DND-41 (cell line): Measurements from ENCODE around the gene CADM2.
"Not testable (repeated sequence)": the region's sequence is repeated elsewhere in the genome, so short reads cannot be mapped to it uniquely, and the experiment has no call there.

Source experiments
- ATAC-seq: fragments of 200-7000 bp; cut with Tn5 transposase; 3 replicates; pipeline ENCODE4 v1.9.1; 2021; ENCODE audit warnings: low read depth; ENCODE audit not compliant: insufficient read depth
- DNase-seq: peaks from one replicate; pipeline ENCODE4 v3.0.0-alpha.2; 2020
- H2AFZ ChIP-seq: 2 replicates; pipeline ENCODE4 v1.6.0; 2012; ENCODE audit warnings: low read depth, low read length
- H3K27ac ChIP-seq: 2 replicates; pipeline ENCODE4 v1.5.1; 2012; ENCODE audit warnings: low read length, inconsistent platforms
- H3K27me3 ChIP-seq: fragments of 200-600 bp; sonication (generic); 2 replicates; pipeline ENCODE4 v1.6.0; 2012; ENCODE audit warnings: low read length, mild to moderate bottlenecking, inconsistent platforms; ENCODE audit not compliant: insufficient read depth, poor library complexity
- H3K36me3 ChIP-seq: 2 replicates; pipeline ENCODE4 v1.5.1; 2012; ENCODE audit warnings: low read length, inconsistent platforms; ENCODE audit not compliant: insufficient read depth
- H3K4me1 ChIP-seq: 2 replicates; pipeline ENCODE4 v1.5.1; 2012; ENCODE audit warnings: mild to moderate bottlenecking, low read length; ENCODE audit not compliant: insufficient read depth
- H3K4me2 ChIP-seq: 2 replicates; pipeline ENCODE4 v1.6.0; 2012; ENCODE audit warnings: mild to moderate bottlenecking, moderate library complexity, low read length, inconsistent platforms; ENCODE audit not compliant: insufficient read depth
- H3K4me3 ChIP-seq, 2 experiments: fragments of 200-600 bp in 1 of 2; shearing (Covaris generic) in 1 of 2; 2 replicates each; pipeline ENCODE4 v1.5.1; 2012 to 2016; ENCODE audit warnings: inconsistent platforms in 2 of 2, low read length in 2 of 2, mild to moderate bottlenecking in 2 of 2, low read depth in 1 of 2, moderate library complexity in 1 of 2
- H3K79me2 ChIP-seq: 2 replicates; pipeline ENCODE4 v1.6.0; 2012; ENCODE audit warnings: low read length, inconsistent platforms; ENCODE audit not compliant: insufficient read depth
- H3K9ac ChIP-seq: 2 replicates; pipeline ENCODE4 v1.6.0; 2012; ENCODE audit warnings: low read depth, mild to moderate bottlenecking, inconsistent platforms, low read length, moderate library complexity
- H3K9me3 ChIP-seq: 2 replicates; pipeline ENCODE4 v1.5.1; 2012; ENCODE audit warnings: low read length, moderate library complexity, mild to moderate bottlenecking, inconsistent platforms; ENCODE audit not compliant: insufficient read depth, severe bottlenecking
- H4K20me1 ChIP-seq: 2 replicates; pipeline ENCODE4 v1.6.0; 2012; ENCODE audit warnings: low read length; ENCODE audit not compliant: insufficient read depth
- CTCF ChIP-seq: IDR thresholded peaks from 2 replicates; pipeline ENCODE4 v1.5.1; 2012; ENCODE audit warnings: borderline replicate concordance, low read length, moderate library complexity, mild to moderate bottlenecking; ENCODE audit not compliant: poor library complexity, severe bottlenecking; ENCODE audit errors: extremely low read depth
- EZH2 ChIP-seq: IDR thresholded peaks from 3 replicates; pipeline ENCODE4 v1.6.1; 2012; ENCODE audit warnings: borderline replicate concordance, low read depth, mild to moderate bottlenecking, moderate library complexity, low read length, inconsistent platforms; ENCODE audit not compliant: severe bottlenecking

CADM2 gene

DNA sequence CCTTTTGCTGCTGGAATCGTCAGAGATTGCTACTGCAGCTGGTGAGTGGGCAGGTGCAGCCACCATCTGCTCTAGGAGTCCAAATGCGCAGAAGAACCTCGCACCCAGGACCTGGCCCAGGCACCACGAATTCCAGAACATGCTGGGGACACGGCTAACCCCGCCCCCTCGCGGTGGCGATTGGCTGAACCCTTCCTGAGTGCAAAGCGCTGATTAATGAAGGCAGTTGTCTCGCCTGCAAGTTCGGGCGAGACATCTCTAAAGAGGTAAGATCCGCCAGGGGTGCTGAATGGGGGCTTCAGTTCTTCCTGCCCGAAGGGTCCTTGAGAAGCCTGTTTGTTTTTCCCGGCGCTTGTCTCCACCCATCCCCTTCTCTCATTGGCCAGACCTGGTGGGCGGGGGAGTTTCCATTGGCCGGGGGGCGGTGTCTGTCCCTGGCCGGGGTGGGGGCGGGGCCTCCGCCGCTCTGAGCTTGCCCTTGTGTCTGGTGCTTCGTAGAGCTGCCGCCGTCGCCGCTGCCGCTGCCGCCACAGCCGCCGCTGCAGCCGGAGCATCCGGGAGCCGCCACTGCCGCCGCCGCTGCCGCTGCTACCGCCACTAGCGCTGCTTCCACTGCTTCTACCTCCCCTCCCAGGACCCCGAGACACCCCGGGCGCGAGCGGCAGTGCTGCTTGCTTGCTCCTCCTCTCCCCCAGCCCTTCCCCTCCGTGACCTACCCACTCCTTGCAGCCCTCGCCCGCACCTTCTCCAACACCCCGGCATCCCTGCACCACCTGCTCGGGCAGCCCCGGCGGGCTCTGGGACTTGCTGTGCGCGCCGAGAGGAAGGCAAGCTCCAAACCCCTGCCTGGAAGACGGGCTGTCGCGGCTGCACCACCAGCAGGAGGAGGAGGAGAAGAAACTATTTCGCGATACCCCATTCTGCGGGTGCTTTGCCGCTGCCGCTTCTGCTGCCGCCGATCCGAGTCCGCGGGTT, at the start of gene CADM2:
Gene CADM2, plus strand, starts transcription at position 495 of the 975 bp plus-strand sequence.
- peaks cover 2% of the 10 kb centered on the region for H3K9me3 ChIP-seq
- no peaks in the 10 kb centered on the region for H3K36me3 ChIP-seq
- H3K27me3 ChIP-seq = no peaks in the 10 kb centered on the region
- no peak within 1 kb of the TSS for H3K4me2 ChIP-seq
- ATAC-seq = no peak
- DNase-seq = no peak
- H3K4me3 ChIP-seq = no peak within 1 kb of the TSS
- H2AFZ ChIP-seq = no peak within 1 kb of the TSS
- H3K4me1 ChIP-seq = no peaks in the 10 kb centered on the region
- H3K27ac ChIP-seq = no peak within 1 kb of the TSS
- no peaks in the 10 kb centered on the region for H4K20me1 ChIP-seq
- no peak for TF ChIP-seq CTCF
- no peak for TF ChIP-seq EZH2
- no peak within 1 kb of the TSS for H3K9ac ChIP-seq
- H3K79me2 ChIP-seq = no peaks in the 10 kb centered on the region

DNA sequence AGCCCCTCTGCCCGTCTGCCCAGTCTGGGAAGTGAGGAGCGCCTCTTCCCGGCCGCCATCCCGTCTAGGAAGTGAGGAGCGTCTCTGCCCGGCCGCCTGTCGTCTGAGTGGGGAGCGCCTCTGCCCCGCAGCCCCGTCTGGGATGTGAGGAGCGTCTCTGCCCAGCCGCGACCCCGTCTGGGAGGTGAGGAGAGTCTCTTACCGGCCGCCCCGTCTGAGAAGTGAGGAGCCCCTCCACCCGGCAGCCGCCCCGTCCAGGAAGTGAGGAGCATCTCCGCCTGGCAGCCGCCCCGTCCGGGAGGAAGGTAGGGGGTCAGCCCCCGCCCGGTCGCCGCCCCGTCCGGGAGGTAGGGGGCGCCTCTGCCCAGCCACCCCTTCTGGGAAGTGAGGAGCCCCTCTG, 40.2 kb upstream of the CADM2 start:
- not testable (repeated sequence) for DNase-seq, H3K79me2 ChIP-seq, H3K27me3 ChIP-seq, H2AFZ ChIP-seq, H3K4me2 ChIP-seq, H3K9me3 ChIP-seq, H4K20me1 ChIP-seq, H3K4me1 ChIP-seq, ATAC-seq, H3K36me3 ChIP-seq, H3K4me3 ChIP-seq, H3K27ac ChIP-seq, H3K9ac ChIP-seq

GRCh38 chr3:84922682-84923081, 36.1 kb upstream of the CADM2 start:
- TF ChIP-seq EZH2 (no peak), CTCF (no peak)
- no peak for ATAC-seq
- H4K20me1 ChIP-seq = no peaks in the 10 kb centered on the region

GRCh38 chr3:84925571-84925970, 33.2 kb upstream of the CADM2 start:
- Histone ChIP-seq H3K79me2 (no peaks in the 10 kb centered on the region), H3K36me3 (no peaks in the 10 kb centered on the region), H3K4me1 (no peaks in the 10 kb centered on the region), H4K20me1 (no peaks in the 10 kb centered on the region), H3K27ac (no peak overlapping the region), H3K4me3 (no peak overlapping the region), H3K27me3 (no peaks in the 10 kb centered on the region), H2AFZ (no peak overlapping the region), H3K4me2 (no peak overlapping the region), H3K9me3 (peaks cover 2% of the 10 kb centered on the region), H3K9ac (no peak overlapping the region)
- ATAC-seq (no peak), DNase-seq (no peak)
- no peak for TF ChIP-seq EZH2
- no peak for TF ChIP-seq CTCF

More at GRCh38 chr3:84922682-84923081, 36.1 kb upstream of the CADM2 start:
- Histone ChIP-seq H3K4me2 (no peak overlapping the region), H3K9me3 (peaks cover 2% of the 10 kb centered on the region), H3K4me3 (no peak overlapping the region), H3K27ac (no peak overlapping the region), H2AFZ (no peak overlapping the region), H3K9ac (no peak overlapping the region), H3K79me2 (no peaks in the 10 kb centered on the region), H3K36me3 (no peaks in the 10 kb centered on the region), H3K27me3 (no peaks in the 10 kb centered on the region), H3K4me1 (no peaks in the 10 kb centered on the region)
- DNase-seq = no peak
